H1 (cell line): ENCODE measurements around the gene TMEM151A. TPM values are rescaled to one million over a fixed set of nuclear protein-coding genes. Genes with fewer than 3 reads are reported as not detected.

Source experiments
- BCL11A ChIP-seq, 2 experiments: IDR thresholded peaks; one replicate each; pipeline ENCODE4 v1.6.1; 2011; ENCODE audit warnings: low read depth in 2 of 2, low read length in 2 of 2, mild to moderate bottlenecking in 2 of 2
- CHD2 ChIP-seq: IDR thresholded peaks from 2 replicates; pipeline ENCODE4 v1.6.1; 2012; ENCODE audit warnings: low read length, improper control_type of control experiment
- EP300 ChIP-seq, 2 experiments: IDR thresholded peaks; 1 replicate in 1 of 2; 2 replicates in 1 of 2; pipeline ENCODE4 v1.6.1; 2011 to 2012; ENCODE audit warnings: low read depth in 2 of 2, low read length in 2 of 2, mild to moderate bottlenecking in 2 of 2, borderline replicate concordance in 1 of 2, inconsistent platforms in 1 of 2, moderate library complexity in 1 of 2
- HDAC6 ChIP-seq: IDR thresholded peaks from one replicate; pipeline ENCODE4 v1.7.1; 2012; ENCODE audit warnings: low read depth, mild to moderate bottlenecking, inconsistent platforms, low read length, moderate library complexity
- POU5F1 ChIP-seq: IDR thresholded peaks from 2 replicates; pipeline ENCODE4 v1.6.1; 2011; ENCODE audit warnings: low read depth, mild to moderate bottlenecking, low read length, moderate library complexity
- RBBP5 ChIP-seq: IDR thresholded peaks from 2 replicates; pipeline ENCODE4 v1.7.1; 2012; ENCODE audit warnings: low read depth, mild to moderate bottlenecking, inconsistent platforms, low read length, moderate library complexity, borderline replicate concordance
- SAP30 ChIP-seq: fragments of 300-600 bp; sonication (generic); IDR thresholded peaks from 2 replicates; pipeline ENCODE4 v1.7.1; 2012; ENCODE audit warnings: low read length, moderate library complexity, mild to moderate bottlenecking, inconsistent platforms; ENCODE audit not compliant: insufficient read depth, insufficient replicate concordance
- SP2 ChIP-seq: IDR thresholded peaks from 2 replicates; pipeline ENCODE4 v1.6.1; 2012; ENCODE audit warnings: mild to moderate bottlenecking, low read length, inconsistent platforms
- polyA plus RNA-seq, 7 experiments: library from polyadenylated mRNA; depleted of rRNA in 3 of 7; stranded (reverse) in 5 of 7; unstranded in 2 of 7; fragments of >200 nt in 5 of 7; fragments of 200-250 nt in 2 of 7; gene quantifications; 1 replicate in 5 of 7; 2 replicates in 1 of 7; 4 replicates in 1 of 7; pipeline versions ENCODE4 v1.2.1 to v1.2.3, GENCODE V29; 2011 to 2013; ENCODE audit warnings: missing spikeins in 2 of 7, mixed read lengths in 2 of 7
- total RNA-seq: library from RNA; stranded (reverse); fragmentation: NEBNext Ultra II Directional; extraction: Animal tissue kit (Norgen Biotek cat#: 25700); gene quantifications from 2 replicates; pipeline ENCODE4 v1.2.1, GENCODE V29; 2021
- TF ChIP-seq, protein P1 (sequence below): fragments of 300-600 bp; sonication (generic); IDR thresholded peaks from 2 replicates; pipeline ENCODE4 v1.7.1; 2012; ENCODE audit warnings: low read length, moderate library complexity, mild to moderate bottlenecking, inconsistent platforms; ENCODE audit not compliant: insufficient replicate concordance

TMEM151A gene
- total and polyA plus RNA-seq, 2 of the 8 experiments (the other 6 are each of a cell fraction or from before 2014, with no cell fraction given), result 3.2 TPM

GRCh38 chr11:66336234-66337102 lies 44.8 kb downstream of the TMEM151A start, which contains the start of gene RIN1 (continued):
- TF ChIP-seq SAP30, result peak; percentile 14
- peak; percentile 30; the same call in 1 of the 2 replicates for TF ChIP-seq RBBP5
- no peak for TF ChIP-seq EP300 (IDR thresholded peaks at IDR 0.05; ENCODE audit: borderline replicate concordance in 1 of 2, low read depth in 2 of 2, low read length in 2 of 2)
- TF ChIP-seq SP2, result no peak
- no peak for TF ChIP-seq POU5F1
- TF ChIP-seq BCL11A (IDR thresholded peaks at IDR 0.05; ENCODE audit: low read depth in 2 of 2, low read length in 2 of 2), result no peak
- TF ChIP-seq, protein P1, sequence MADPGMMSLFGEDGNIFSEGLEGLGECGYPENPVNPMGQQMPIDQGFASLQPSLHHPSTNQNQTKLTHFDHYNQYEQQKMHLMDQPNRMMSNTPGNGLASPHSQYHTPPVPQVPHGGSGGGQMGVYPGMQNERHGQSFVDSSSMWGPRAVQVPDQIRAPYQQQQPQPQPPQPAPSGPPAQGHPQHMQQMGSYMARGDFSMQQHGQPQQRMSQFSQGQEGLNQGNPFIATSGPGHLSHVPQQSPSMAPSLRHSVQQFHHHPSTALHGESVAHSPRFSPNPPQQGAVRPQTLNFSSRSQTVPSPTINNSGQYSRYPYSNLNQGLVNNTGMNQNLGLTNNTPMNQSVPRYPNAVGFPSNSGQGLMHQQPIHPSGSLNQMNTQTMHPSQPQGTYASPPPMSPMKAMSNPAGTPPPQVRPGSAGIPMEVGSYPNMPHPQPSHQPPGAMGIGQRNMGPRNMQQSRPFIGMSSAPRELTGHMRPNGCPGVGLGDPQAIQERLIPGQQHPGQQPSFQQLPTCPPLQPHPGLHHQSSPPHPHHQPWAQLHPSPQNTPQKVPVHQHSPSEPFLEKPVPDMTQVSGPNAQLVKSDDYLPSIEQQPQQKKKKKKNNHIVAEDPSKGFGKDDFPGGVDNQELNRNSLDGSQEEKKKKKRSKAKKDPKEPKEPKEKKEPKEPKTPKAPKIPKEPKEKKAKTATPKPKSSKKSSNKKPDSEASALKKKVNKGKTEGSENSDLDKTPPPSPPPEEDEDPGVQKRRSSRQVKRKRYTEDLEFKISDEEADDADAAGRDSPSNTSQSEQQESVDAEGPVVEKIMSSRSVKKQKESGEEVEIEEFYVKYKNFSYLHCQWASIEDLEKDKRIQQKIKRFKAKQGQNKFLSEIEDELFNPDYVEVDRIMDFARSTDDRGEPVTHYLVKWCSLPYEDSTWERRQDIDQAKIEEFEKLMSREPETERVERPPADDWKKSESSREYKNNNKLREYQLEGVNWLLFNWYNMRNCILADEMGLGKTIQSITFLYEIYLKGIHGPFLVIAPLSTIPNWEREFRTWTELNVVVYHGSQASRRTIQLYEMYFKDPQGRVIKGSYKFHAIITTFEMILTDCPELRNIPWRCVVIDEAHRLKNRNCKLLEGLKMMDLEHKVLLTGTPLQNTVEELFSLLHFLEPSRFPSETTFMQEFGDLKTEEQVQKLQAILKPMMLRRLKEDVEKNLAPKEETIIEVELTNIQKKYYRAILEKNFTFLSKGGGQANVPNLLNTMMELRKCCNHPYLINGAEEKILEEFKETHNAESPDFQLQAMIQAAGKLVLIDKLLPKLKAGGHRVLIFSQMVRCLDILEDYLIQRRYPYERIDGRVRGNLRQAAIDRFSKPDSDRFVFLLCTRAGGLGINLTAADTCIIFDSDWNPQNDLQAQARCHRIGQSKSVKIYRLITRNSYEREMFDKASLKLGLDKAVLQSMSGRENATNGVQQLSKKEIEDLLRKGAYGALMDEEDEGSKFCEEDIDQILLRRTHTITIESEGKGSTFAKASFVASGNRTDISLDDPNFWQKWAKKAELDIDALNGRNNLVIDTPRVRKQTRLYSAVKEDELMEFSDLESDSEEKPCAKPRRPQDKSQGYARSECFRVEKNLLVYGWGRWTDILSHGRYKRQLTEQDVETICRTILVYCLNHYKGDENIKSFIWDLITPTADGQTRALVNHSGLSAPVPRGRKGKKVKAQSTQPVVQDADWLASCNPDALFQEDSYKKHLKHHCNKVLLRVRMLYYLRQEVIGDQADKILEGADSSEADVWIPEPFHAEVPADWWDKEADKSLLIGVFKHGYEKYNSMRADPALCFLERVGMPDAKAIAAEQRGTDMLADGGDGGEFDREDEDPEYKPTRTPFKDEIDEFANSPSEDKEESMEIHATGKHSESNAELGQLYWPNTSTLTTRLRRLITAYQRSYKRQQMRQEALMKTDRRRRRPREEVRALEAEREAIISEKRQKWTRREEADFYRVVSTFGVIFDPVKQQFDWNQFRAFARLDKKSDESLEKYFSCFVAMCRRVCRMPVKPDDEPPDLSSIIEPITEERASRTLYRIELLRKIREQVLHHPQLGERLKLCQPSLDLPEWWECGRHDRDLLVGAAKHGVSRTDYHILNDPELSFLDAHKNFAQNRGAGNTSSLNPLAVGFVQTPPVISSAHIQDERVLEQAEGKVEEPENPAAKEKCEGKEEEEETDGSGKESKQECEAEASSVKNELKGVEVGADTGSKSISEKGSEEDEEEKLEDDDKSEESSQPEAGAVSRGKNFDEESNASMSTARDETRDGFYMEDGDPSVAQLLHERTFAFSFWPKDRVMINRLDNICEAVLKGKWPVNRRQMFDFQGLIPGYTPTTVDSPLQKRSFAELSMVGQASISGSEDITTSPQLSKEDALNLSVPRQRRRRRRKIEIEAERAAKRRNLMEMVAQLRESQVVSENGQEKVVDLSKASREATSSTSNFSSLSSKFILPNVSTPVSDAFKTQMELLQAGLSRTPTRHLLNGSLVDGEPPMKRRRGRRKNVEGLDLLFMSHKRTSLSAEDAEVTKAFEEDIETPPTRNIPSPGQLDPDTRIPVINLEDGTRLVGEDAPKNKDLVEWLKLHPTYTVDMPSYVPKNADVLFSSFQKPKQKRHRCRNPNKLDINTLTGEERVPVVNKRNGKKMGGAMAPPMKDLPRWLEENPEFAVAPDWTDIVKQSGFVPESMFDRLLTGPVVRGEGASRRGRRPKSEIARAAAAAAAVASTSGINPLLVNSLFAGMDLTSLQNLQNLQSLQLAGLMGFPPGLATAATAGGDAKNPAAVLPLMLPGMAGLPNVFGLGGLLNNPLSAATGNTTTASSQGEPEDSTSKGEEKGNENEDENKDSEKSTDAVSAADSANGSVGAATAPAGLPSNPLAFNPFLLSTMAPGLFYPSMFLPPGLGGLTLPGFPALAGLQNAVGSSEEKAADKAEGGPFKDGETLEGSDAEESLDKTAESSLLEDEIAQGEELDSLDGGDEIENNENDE, result no peak
- TF ChIP-seq HDAC6, result no peak
- TF ChIP-seq CHD2, result no peak
